Prostate gland (tissue), 2 donors: ENCODE results near the gene ADCY4. TPM values are rescaled to one million over a fixed set of nuclear protein-coding genes. Genes with fewer than 3 reads are reported as not detected.

Source experiments
- DNase-seq: peaks from one replicate; pipeline ENCODE4 v3.0.0-alpha.2; 2019; ENCODE audit warnings: low spot score
- H3K27ac ChIP-seq, 2 donors: fragments of 200-600 bp; sonication (generic); 2 replicates each; pipeline ENCODE4 v1.5.1; 2017 to 2019
- H3K27me3 ChIP-seq: fragments of 200-600 bp; sonication (generic); replicated peaks from 2 replicates; pipeline ENCODE4 v1.5.1; 2019; ENCODE audit not compliant: insufficient read depth
- H3K36me3 ChIP-seq, 2 donors: fragments of 200-600 bp; sonication (generic); 1 replicate in 1 of 2; 2 replicates in 1 of 2; pipeline versions ENCODE4 v1.5.1 to v1.8.1; 2017 to 2019
- H3K4me1 ChIP-seq: fragments of 200-600 bp; sonication (generic); replicated peaks from 2 replicates; pipeline ENCODE4 v1.5.1; 2019
- H3K4me3 ChIP-seq, 2 donors: fragments of 200-600 bp; sonication (generic); 2 replicates each; pipeline ENCODE4 v1.5.1; 2017 to 2019
- H3K9me3 ChIP-seq: fragments of 200-600 bp; sonication (generic); 2 replicates; pipeline ENCODE4 v1.5.1; 2017
- POLR2A ChIP-seq: fragments of 450-650 bp; IDR thresholded peaks from one replicate; pipeline ENCODE4 v1.6.1; 2016; ENCODE audit warnings: antibody characterized with exemption, mild to moderate bottlenecking
- POLR2AphosphoS5 ChIP-seq: sonication (generic); formaldehyde crosslinking; IDR thresholded peaks from one replicate; pipeline ENCODE4 v1.6.1; 2017; ENCODE audit warnings: antibody characterized with exemption
- WGBS: methylation state at CpG from one replicate; pipeline ENCODE4 v1.1.5; 2018; 5-methylcytosine and 5-hydroxymethylcytosine counted together
- intact Hi-C: fragments of 100-400 bp; cut with DNase I; formaldehyde crosslinking; loops from one replicate; pipeline ENCODE4 v1.14.2; 2022
- total RNA-seq, 2 donors: library from RNA; depleted of rRNA; stranded (reverse); fragments of >200 nt; gene quantifications; one replicate each; pipeline ENCODE4 v1.1.0, GENCODE V29; 2016
- TF ChIP-seq, protein P1 (sequence below), 4 experiments: fragments of 200-600 bp in 2 of 4; fragments of 450-650 bp in 2 of 4; sonication (generic) in 2 of 4; IDR thresholded peaks; 1 replicate in 3 of 4; 2 replicates in 1 of 4; pipeline ENCODE4 v1.5.1; 2016 to 2019; ENCODE audit warnings: antibody characterized with exemption in 4 of 4, mild to moderate bottlenecking in 2 of 4, moderate library complexity in 2 of 4

ADCY4 gene
- total RNA-seq, 2 donors from 2014 or later, result 19.4 to 28.7 TPM

GRCh38 chr14:24369907-24370687, 35.2 kb upstream of the ADCY4 start:
- Histone ChIP-seq H3K4me1 (no peaks in the 10 kb centered on the region), H3K4me3 (no peak overlapping the region), H3K9me3 (no peaks in the 10 kb centered on the region), H3K36me3 (no peaks in the 10 kb centered on the region), H3K27ac (no peak overlapping the region), H3K27me3 (no peaks in the 10 kb centered on the region)
- DNase-seq, result no peak
- WGBS, result 77% methylated on average over 31 of the region's 32 CpGs
- no peak for TF ChIP-seq POLR2A
- no peak for TF ChIP-seq POLR2AphosphoS5
- TF ChIP-seq, protein P1, sequence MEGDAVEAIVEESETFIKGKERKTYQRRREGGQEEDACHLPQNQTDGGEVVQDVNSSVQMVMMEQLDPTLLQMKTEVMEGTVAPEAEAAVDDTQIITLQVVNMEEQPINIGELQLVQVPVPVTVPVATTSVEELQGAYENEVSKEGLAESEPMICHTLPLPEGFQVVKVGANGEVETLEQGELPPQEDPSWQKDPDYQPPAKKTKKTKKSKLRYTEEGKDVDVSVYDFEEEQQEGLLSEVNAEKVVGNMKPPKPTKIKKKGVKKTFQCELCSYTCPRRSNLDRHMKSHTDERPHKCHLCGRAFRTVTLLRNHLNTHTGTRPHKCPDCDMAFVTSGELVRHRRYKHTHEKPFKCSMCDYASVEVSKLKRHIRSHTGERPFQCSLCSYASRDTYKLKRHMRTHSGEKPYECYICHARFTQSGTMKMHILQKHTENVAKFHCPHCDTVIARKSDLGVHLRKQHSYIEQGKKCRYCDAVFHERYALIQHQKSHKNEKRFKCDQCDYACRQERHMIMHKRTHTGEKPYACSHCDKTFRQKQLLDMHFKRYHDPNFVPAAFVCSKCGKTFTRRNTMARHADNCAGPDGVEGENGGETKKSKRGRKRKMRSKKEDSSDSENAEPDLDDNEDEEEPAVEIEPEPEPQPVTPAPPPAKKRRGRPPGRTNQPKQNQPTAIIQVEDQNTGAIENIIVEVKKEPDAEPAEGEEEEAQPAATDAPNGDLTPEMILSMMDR (IDR thresholded peaks at IDR 0.05), result no peak
- intact Hi-C loops, result no loop called here

DNA sequence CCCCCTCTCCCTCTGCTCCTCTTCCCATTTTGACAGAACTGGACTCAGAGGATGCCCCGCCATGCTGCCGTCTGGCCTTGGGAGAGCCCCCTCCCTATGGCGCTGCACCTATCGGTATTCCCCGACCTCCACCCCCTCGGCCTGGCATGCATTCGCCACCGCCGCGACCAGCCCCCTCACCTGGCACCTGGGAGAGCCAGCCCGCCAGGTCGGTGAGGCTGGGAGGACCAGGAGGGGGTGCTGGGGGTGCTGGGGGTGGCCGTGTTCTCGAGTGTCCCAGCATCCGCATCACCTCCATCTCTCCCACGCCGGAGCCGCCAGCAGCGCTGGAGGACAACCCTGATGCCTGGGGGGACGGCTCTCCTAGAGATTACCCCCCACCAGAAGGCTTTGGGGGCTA, 34.6 kb upstream of the ADCY4 start:
- Histone ChIP-seq H3K9me3 (no peaks in the 10 kb centered on the region), H3K27ac (peak overlapping the region; percentile 85 to 92), H3K4me1 (no peaks in the 10 kb centered on the region), H3K27me3 (no peaks in the 10 kb centered on the region), H3K4me3 (no peak overlapping the region), H3K36me3 (no peaks in the 10 kb centered on the region)
- intact Hi-C loops, result no loop called here
- 70% methylated on average over 20 of the region's 20 CpGs for WGBS
- no peak for DNase-seq
- no peak for TF ChIP-seq POLR2A
- TF ChIP-seq, protein P1 (IDR thresholded peaks at IDR 0.05), result no peak
- TF ChIP-seq POLR2AphosphoS5, result no peak

GRCh38 chr14:24368562-24369252, 33.8 kb upstream of the ADCY4 start:
- no peak for DNase-seq
- H3K9me3 ChIP-seq, result no peaks in the 10 kb centered on the region

GRCh38 chr14:24368212-24368561, 33.3 kb upstream of the ADCY4 start:
- Histone ChIP-seq H3K36me3 (no peaks in the 10 kb centered on the region), H3K9me3 (no peaks in the 10 kb centered on the region), H3K27ac (peak overlapping the region; percentile 85 to 92), H3K4me1 (no peaks in the 10 kb centered on the region), H3K4me3 (peak overlapping the region; percentile 46 to 48), H3K27me3 (no peaks in the 10 kb centered on the region)
- TF ChIP-seq, protein P1 (IDR thresholded peaks at IDR 0.05), result no peak
- TF ChIP-seq POLR2AphosphoS5, result no peak
- TF ChIP-seq POLR2A, result no peak
- DNase-seq, result no peak
- WGBS, result 3% methylated on average over 14 of the region's 15 CpGs
- intact Hi-C loops, result no loop called here

More at GRCh38 chr14:24368562-24369252, 33.8 kb upstream of the ADCY4 start:
- Histone ChIP-seq H3K36me3 (no peaks in the 10 kb centered on the region), H3K27me3 (no peaks in the 10 kb centered on the region), H3K4me1 (no peaks in the 10 kb centered on the region), H3K4me3 (peak overlapping the region; percentile 46 to 48), H3K27ac (peak overlapping the region; percentile 85 to 92)
- WGBS, result 6% methylated on average over 16 of the region's 52 CpGs
- intact Hi-C loops, result no loop called here
- TF ChIP-seq, protein P1 (IDR thresholded peaks at IDR 0.05), result no peak
- TF ChIP-seq POLR2A, result peak; percentile 19
